ENCODE results near the gene EMCN.
"Not testable (repeated sequence)": the region's sequence is repeated elsewhere in the genome, so short reads cannot be mapped to it uniquely, and the experiment has no call there.

Gene EMCN

GRCh38 chr4:100391086-100391485 lies 126.7 kb downstream of the EMCN start:
- no peak for DNase-seq (ENCODE audit: low spot score in 2 of 2)
- Mint-ChIP-seq H3K27ac (no peak overlapping the region), H3K4me1 (no peaks in the 10 kb centered on the region), H3K9me3 (peaks cover 1% of the 10 kb centered on the region), H3K4me3 (no peak overlapping the region), H3K27me3 (peaks cover 2% of the 10 kb centered on the region), H3K36me3 (no peaks in the 10 kb centered on the region)
- ATAC-seq (ENCODE audit: low read depth) = no peak

- Mint-ChIP-seq H3K27ac (no peak overlapping the region), H3K27me3 (peaks cover 2% of the 10 kb centered on the region), H3K4me1 (no peaks in the 10 kb centered on the region), H3K36me3 (no peaks in the 10 kb centered on the region), H3K4me3 (no peak overlapping the region), H3K9me3 (peaks cover 3% of the 10 kb centered on the region)
- ATAC-seq (ENCODE audit: low read depth) (no peak), DNase-seq (ENCODE audit: low spot score in 2 of 2) (no peak)
These were observed 131.6 kb downstream of the EMCN start for GRCh38 chr4:100386270-100386669.

GRCh38 chr4:100380401-100380800 lies 137.4 kb downstream of the EMCN start:
- not testable (repeated sequence) for H3K9me3 Mint-ChIP-seq; H3K27ac Mint-ChIP-seq; H3K27me3 Mint-ChIP-seq; H3K4me1 Mint-ChIP-seq; ATAC-seq (ENCODE audit: low read depth); H3K36me3 Mint-ChIP-seq; DNase-seq (ENCODE audit: low spot score in 2 of 2); H3K4me3 Mint-ChIP-seq

- peaks cover 4% of the 10 kb centered on the region for H3K27me3 Mint-ChIP-seq
- no peaks in the 10 kb centered on the region for H3K4me1 Mint-ChIP-seq
- H3K36me3 Mint-ChIP-seq = no peaks in the 10 kb centered on the region
- no peak for DNase-seq (ENCODE audit: low spot score in 2 of 2)
- H3K9me3 Mint-ChIP-seq = peaks cover 2% of the 10 kb centered on the region
- no peak overlapping the region for H3K4me3 Mint-ChIP-seq
- ATAC-seq (ENCODE audit: low read depth) = no peak
- no peak overlapping the region for H3K27ac Mint-ChIP-seq
These were observed 138.2 kb downstream of the EMCN start for GRCh38 chr4:100379583-100380105.

GRCh38 chr4:100372432-100372831 lies 145.4 kb downstream of the EMCN start:
- no peak for DNase-seq (ENCODE audit: low spot score in 2 of 2)

GRCh38 chr4:100369871-100370270 lies 148.0 kb downstream of the EMCN start:
- no peaks in the 10 kb centered on the region for H3K36me3 Mint-ChIP-seq
- H3K9me3 Mint-ChIP-seq = no peaks in the 10 kb centered on the region
- H3K27ac Mint-ChIP-seq = no peak overlapping the region
- H3K27me3 Mint-ChIP-seq = peaks cover 1% of the 10 kb centered on the region
- no peak overlapping the region for H3K4me3 Mint-ChIP-seq
- no peak for ATAC-seq (ENCODE audit: low read depth)
- H3K4me1 Mint-ChIP-seq = no peaks in the 10 kb centered on the region
- DNase-seq (ENCODE audit: low spot score in 2 of 2) = no peak

More at GRCh38 chr4:100372432-100372831, 145.4 kb downstream of the EMCN start:
- no peak overlapping the region for H3K4me3 Mint-ChIP-seq
- no peaks in the 10 kb centered on the region for H3K36me3 Mint-ChIP-seq
- H3K9me3 Mint-ChIP-seq = no peaks in the 10 kb centered on the region
- H3K27ac Mint-ChIP-seq = no peak overlapping the region
- no peak for ATAC-seq (ENCODE audit: low read depth)
- peaks cover 1% of the 10 kb centered on the region for H3K27me3 Mint-ChIP-seq
- no peaks in the 10 kb centered on the region for H3K4me1 Mint-ChIP-seq

- Mint-ChIP-seq H3K4me3 (no peak overlapping the region), H3K27me3 (peaks cover 5% of the 10 kb centered on the region), H3K27ac (no peak overlapping the region), H3K4me1 (no peaks in the 10 kb centered on the region), H3K36me3 (no peaks in the 10 kb centered on the region), H3K9me3 (no peaks in the 10 kb centered on the region)
- ATAC-seq (ENCODE audit: low read depth) (no peak), DNase-seq (ENCODE audit: low spot score in 2 of 2) (no peak)
These were observed 150.4 kb downstream of the EMCN start for GRCh38 chr4:100367451-100367850.

GRCh38 chr4:100366213-100366612 lies 151.6 kb downstream of the EMCN start:
- H3K27ac Mint-ChIP-seq = no peak overlapping the region
- ATAC-seq (ENCODE audit: low read depth) (no peak), DNase-seq (ENCODE audit: low spot score in 2 of 2) (no peak)
- no peaks in the 10 kb centered on the region for H3K36me3 Mint-ChIP-seq
- H3K27me3 Mint-ChIP-seq = peaks cover 5% of the 10 kb centered on the region
- no peaks in the 10 kb centered on the region for H3K4me1 Mint-ChIP-seq
- no peak overlapping the region for H3K4me3 Mint-ChIP-seq
- no peaks in the 10 kb centered on the region for H3K9me3 Mint-ChIP-seq

- no peak for DNase-seq (ENCODE audit: low spot score in 2 of 2)
- ATAC-seq (ENCODE audit: low read depth) = no peak
- Mint-ChIP-seq H3K36me3 (peaks cover under 1% of the 10 kb centered on the region), H3K27ac (no peak overlapping the region), H3K4me1 (no peaks in the 10 kb centered on the region), H3K27me3 (peaks cover 6% of the 10 kb centered on the region), H3K4me3 (no peak overlapping the region), H3K9me3 (peaks cover under 1% of the 10 kb centered on the region)
These were observed 155.5 kb downstream of the EMCN start for GRCh38 chr4:100362366-100362765.

- peaks cover 2% of the 10 kb centered on the region for H3K36me3 Mint-ChIP-seq
- H3K9me3 Mint-ChIP-seq = peaks cover 4% of the 10 kb centered on the region
- H3K27me3 Mint-ChIP-seq = peaks cover 8% of the 10 kb centered on the region
- no peak for DNase-seq (ENCODE audit: low spot score in 2 of 2)
- H3K4me1 Mint-ChIP-seq = no peaks in the 10 kb centered on the region
- H3K4me3 Mint-ChIP-seq = no peak overlapping the region
- H3K27ac Mint-ChIP-seq = no peak overlapping the region
- ATAC-seq (ENCODE audit: low read depth) = no peak
These were observed 156.5 kb downstream of the EMCN start for GRCh38 chr4:100361336-100361735.

GRCh38 chr4:100360211-100360610 lies 157.6 kb downstream of the EMCN start:
- Mint-ChIP-seq H3K4me1 (no peaks in the 10 kb centered on the region), H3K27ac (no peak overlapping the region), H3K27me3 (peaks cover 8% of the 10 kb centered on the region), H3K4me3 (no peak overlapping the region), H3K9me3 (peaks cover 4% of the 10 kb centered on the region), H3K36me3 (peaks cover 2% of the 10 kb centered on the region)
- DNase-seq (ENCODE audit: low spot score in 2 of 2) (no peak), ATAC-seq (ENCODE audit: low read depth) (no peak)

GRCh38 chr4:100359441-100359840 lies 158.4 kb downstream of the EMCN start:
- H3K4me3 Mint-ChIP-seq = no peak overlapping the region
- no peaks in the 10 kb centered on the region for H3K4me1 Mint-ChIP-seq
- no peak overlapping the region for H3K27ac Mint-ChIP-seq
- no peak for ATAC-seq (ENCODE audit: low read depth)
- peaks cover 8% of the 10 kb centered on the region for H3K27me3 Mint-ChIP-seq
- DNase-seq (ENCODE audit: low spot score in 2 of 2) = no peak
- peaks cover 2% of the 10 kb centered on the region for H3K36me3 Mint-ChIP-seq
- H3K9me3 Mint-ChIP-seq = peaks cover 4% of the 10 kb centered on the region

GRCh38 chr4:100357542-100357941 lies 160.3 kb downstream of the EMCN start:
- ATAC-seq (ENCODE audit: low read depth) (no peak), DNase-seq (ENCODE audit: low spot score in 2 of 2) (no peak)
- Mint-ChIP-seq H3K4me3 (no peak overlapping the region), H3K4me1 (no peaks in the 10 kb centered on the region), H3K27ac (no peak overlapping the region), H3K36me3 (peaks cover 2% of the 10 kb centered on the region), H3K27me3 (peaks cover 4% of the 10 kb centered on the region), H3K9me3 (peaks cover 4% of the 10 kb centered on the region)

GRCh38 chr4:100356172-100356571 lies 161.7 kb downstream of the EMCN start:
- Mint-ChIP-seq H3K4me1 (no peaks in the 10 kb centered on the region), H3K27ac (no peak overlapping the region), H3K27me3 (peaks cover 4% of the 10 kb centered on the region), H3K36me3 (peaks cover 2% of the 10 kb centered on the region), H3K4me3 (no peak overlapping the region), H3K9me3 (peaks cover 9% of the 10 kb centered on the region)
- no peak for DNase-seq (ENCODE audit: low spot score in 2 of 2)
- ATAC-seq (ENCODE audit: low read depth) = no peak

GRCh38 chr4:100352352-100352751 lies 165.5 kb downstream of the EMCN start:
- not testable (repeated sequence) for H3K27me3 Mint-ChIP-seq; H3K9me3 Mint-ChIP-seq; H3K4me3 Mint-ChIP-seq; H3K27ac Mint-ChIP-seq; DNase-seq (ENCODE audit: low spot score in 2 of 2); H3K36me3 Mint-ChIP-seq; ATAC-seq (ENCODE audit: low read depth); H3K4me1 Mint-ChIP-seq

Measured in memory B cell (primary cell).